ENCODE measurements around the gene BMX.
A peak's percentile ranks its signal among the peaks of the same experiment; 100 is the strongest.

The BMX gene

DNA sequence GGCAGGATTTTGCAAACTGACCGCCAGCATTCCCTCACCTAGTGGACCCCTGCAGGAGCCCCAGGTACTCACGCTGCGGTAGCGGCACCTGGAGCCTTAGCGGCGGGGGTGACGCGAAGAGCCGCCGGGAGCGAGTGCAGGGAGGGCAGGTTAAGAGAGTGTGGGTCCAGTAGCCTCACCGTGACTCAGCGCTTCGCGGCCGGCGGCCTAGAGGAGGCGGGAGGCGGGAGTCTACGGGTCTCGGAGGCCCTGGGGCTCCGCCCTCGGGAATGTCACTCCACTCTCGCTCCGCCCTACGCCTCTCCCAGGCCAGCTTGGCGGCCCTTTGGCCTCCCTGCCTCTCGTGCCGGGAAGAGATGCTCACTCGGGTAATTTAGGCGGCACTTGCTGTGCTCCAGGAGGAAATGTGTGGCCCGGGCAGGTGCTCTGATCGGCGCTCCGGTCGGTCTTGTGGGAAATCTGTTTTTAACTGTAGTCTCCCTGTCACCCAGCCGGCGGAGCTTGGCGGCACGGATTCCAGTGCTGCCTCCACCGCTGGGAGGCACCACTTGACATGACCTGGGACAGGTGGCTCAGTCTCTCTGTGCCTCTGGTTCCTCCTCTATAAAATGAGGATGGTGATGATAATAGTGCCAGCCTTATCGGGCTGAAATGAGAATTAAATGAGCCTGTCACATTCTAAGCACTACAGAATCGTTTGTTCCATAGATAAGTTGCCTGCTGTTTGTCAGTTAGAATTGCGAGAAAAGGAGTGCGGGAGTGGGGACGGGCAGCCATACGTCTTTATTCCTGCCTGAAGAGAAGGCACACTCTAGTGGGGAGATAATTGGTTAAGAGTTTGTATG, 7.3 kb upstream of the BMX start, which contains the start of gene PIR:
Gene PIR (minus strand): TSS at position 216 of the 845 bp plus-strand sequence. CDS start 2,076 bp downstream, outside the sequence.
- TF ChIP-seq JUND (IDR thresholded peaks at IDR 0.05; ENCODE audit: low read depth), result no peak
- DNase-seq (ENCODE audit: low read depth in 1 of 2, low spot score in 1 of 2), result peak; percentile 68 to 91
- in situ Hi-C loops (cut with HindIII; ENCODE audit: low pct_unique_long_range_greater_than_20kb, low sequenced_read_pairs), result no loop called here

DNA sequence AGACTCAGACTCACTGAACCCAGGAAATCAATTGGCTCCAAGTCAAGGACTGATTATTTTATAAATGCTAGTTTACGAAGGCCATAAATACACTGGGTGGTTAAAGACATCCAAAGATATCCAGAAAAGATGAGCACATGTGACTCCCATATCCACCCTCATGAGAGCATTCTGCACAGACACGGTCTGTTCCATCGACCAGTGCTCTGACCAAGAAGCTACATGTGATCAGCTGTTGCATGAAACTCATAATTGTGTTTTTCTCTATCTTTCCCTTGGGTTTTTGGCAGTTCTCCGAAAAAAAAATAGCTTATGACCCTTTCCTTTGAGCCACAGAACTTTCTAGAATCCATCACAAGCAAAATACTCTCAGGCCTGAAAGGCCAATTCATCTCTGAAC, 4.8 kb upstream of the BMX start:
- no peak for TF ChIP-seq JUND (IDR thresholded peaks at IDR 0.05; ENCODE audit: low read depth)
- DNase-seq (ENCODE audit: low read depth in 1 of 2, low spot score in 1 of 2), result no peak
- in situ Hi-C loops (cut with HindIII; ENCODE audit: low pct_unique_long_range_greater_than_20kb, low sequenced_read_pairs), result no loop called here

- no peak for TF ChIP-seq JUND (IDR thresholded peaks at IDR 0.05; ENCODE audit: low read depth)
- DNase-seq (ENCODE audit: low read depth in 1 of 2, low spot score in 1 of 2), result no peak
- in situ Hi-C loops (cut with HindIII; ENCODE audit: low pct_unique_long_range_greater_than_20kb, low sequenced_read_pairs), result no loop called here
Observed at GRCh38 chrX:15496824-15497223, 3.8 kb upstream of the BMX start.

DNA sequence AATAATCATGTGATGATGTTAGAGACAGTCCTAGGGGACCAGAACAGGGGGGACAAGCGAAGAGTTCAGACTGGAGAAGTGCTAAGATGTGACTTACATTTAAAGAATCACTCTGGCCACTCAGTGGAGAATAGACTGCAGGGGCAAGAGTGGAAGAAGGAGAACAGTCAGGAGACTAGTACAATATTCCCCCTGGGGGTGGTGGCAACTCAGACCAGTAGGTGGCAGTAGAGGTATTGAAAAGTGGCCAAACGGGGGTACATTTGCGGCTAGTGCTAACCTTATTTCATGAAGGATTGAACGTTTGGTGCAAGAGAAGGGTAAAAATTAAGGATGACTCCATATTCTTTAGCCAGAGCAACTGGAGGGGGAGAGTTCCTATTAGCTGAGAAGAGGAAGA, 2.7 kb upstream of the BMX start:
- peak; percentile 32 to 64 for DNase-seq (ENCODE audit: low read depth in 1 of 2, low spot score in 1 of 2)
- in situ Hi-C loops (cut with HindIII; ENCODE audit: low pct_unique_long_range_greater_than_20kb, low sequenced_read_pairs), result no loop called here
- TF ChIP-seq JUND (IDR thresholded peaks at IDR 0.05; ENCODE audit: low read depth), result no peak

DNA sequence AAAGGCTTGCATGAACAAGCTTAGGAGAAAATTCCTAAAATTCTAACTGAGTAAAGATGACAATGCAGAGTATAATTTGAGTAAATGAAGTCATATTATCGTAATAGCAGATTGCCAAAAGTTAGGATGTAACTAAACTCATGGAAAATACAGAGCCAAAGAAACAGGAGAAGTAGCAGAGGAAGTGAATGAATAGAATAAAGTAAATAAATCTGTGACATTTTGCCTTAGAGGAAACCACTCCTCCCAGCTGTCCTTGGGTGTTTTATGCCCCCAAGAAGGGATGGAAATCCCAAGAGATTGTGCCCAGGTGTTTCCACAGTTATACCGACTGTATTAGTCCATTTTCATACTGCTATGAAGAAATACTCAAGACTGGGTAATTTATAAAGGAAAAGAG, 1.9 kb upstream of the BMX start:
- in situ Hi-C loops (cut with HindIII; ENCODE audit: low pct_unique_long_range_greater_than_20kb, low sequenced_read_pairs), result no loop called here
- TF ChIP-seq JUND (IDR thresholded peaks at IDR 0.05; ENCODE audit: low read depth), result no peak
- DNase-seq (ENCODE audit: low read depth in 1 of 2, low spot score in 1 of 2), result no peak

- TF ChIP-seq JUND (IDR thresholded peaks at IDR 0.05; ENCODE audit: low read depth), result no peak
- DNase-seq (ENCODE audit: low read depth in 1 of 2, low spot score in 1 of 2), result no peak
- in situ Hi-C loops (cut with HindIII; ENCODE audit: low pct_unique_long_range_greater_than_20kb, low sequenced_read_pairs), result no loop called here
Observed at GRCh38 chrX:15499976-15500375, 631 bp upstream of the BMX start.

DNA sequence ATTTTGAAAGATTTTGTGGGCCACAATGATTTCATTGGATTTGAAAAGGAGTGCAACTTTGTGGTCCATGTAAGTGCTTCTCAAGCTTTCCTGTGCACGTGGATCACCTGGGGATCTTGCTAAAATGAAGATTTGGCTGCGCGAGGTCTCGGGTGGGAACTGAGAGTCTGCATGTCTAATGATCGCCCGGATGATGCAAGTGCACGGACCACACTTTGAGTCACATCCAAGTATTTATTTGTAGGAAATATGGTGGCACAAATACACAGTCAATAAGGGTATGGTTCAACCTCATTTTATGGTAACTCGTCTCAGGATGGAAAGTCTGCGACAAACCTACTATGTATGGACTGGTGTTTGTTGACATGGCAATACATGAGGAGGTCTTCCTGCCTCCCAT, 899 bp downstream of the BMX start:
- DNase-seq (ENCODE audit: low read depth in 1 of 2, low spot score in 1 of 2), result no peak
- TF ChIP-seq JUND (IDR thresholded peaks at IDR 0.05; ENCODE audit: low read depth), result no peak
- in situ Hi-C loops (cut with HindIII; ENCODE audit: low pct_unique_long_range_greater_than_20kb, low sequenced_read_pairs), result no loop called here

- in situ Hi-C loops (cut with HindIII; ENCODE audit: low pct_unique_long_range_greater_than_20kb, low sequenced_read_pairs), result no loop called here
- no peak for DNase-seq (ENCODE audit: low read depth in 1 of 2, low spot score in 1 of 2)
- TF ChIP-seq JUND (IDR thresholded peaks at IDR 0.05; ENCODE audit: low read depth), result no peak
Observed at GRCh38 chrX:15504661-15505060, 4.1 kb downstream of the BMX start.

GRCh38 chrX:15505101-15505500, 4.5 kb downstream of the BMX start:
- no peak for DNase-seq (ENCODE audit: low read depth in 1 of 2, low spot score in 1 of 2)
- TF ChIP-seq JUND (IDR thresholded peaks at IDR 0.05; ENCODE audit: low read depth), result no peak
- in situ Hi-C loops (cut with HindIII; ENCODE audit: low pct_unique_long_range_greater_than_20kb, low sequenced_read_pairs), result no loop called here

DNA sequence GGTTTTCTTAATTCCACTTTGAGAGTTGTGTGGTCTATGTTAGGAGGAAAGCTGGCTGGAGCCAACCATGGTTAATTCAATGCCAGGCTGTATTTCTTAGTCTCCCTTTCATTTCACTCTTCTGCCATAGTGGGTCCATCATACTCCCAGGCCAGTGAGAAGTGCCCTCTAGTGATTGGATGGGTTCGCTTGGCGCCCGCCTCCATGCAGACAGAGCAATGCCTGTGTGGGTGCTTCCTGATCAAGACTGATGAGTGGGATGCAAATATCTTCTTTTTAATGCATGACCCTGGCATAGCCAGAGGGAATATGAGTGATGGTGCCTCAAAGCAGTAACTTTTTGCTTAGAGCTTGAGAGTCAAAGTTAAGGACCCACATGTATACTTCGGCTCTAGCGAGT, 6.4 kb downstream of the BMX start:
- no peak for TF ChIP-seq JUND (IDR thresholded peaks at IDR 0.05; ENCODE audit: low read depth)
- DNase-seq (ENCODE audit: low read depth in 1 of 2, low spot score in 1 of 2), result no peak
- in situ Hi-C loops (cut with HindIII; ENCODE audit: low pct_unique_long_range_greater_than_20kb, low sequenced_read_pairs), result no loop called here

- TF ChIP-seq JUND (IDR thresholded peaks at IDR 0.05; ENCODE audit: low read depth), result no peak
- DNase-seq (ENCODE audit: low read depth in 1 of 2, low spot score in 1 of 2), result no peak
- in situ Hi-C loops (cut with HindIII; ENCODE audit: low pct_unique_long_range_greater_than_20kb, low sequenced_read_pairs), result no loop called here
Observed at GRCh38 chrX:15509845-15510244, 9.2 kb downstream of the BMX start.

DNA sequence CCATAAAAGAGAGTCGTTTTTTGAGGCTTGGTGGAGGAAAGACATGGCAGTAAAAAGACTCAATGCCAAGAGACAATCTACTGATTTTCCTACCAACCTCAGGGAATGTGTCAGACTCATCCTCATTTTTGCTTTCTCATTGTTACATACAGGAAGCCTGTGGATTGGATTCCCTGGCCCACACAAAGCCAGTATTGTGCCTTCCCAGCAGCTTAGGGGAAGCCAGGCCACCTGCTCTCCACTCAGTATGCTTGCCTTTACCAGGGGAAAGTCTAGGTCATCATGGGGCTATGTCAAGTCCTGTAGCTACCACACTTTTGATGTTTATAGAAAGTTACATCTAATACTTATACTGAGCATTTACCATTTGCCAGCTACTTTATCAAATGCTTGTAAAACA, 11.0 kb downstream of the BMX start:
- in situ Hi-C loops (cut with HindIII; ENCODE audit: low pct_unique_long_range_greater_than_20kb, low sequenced_read_pairs), result no loop called here
- no peak for DNase-seq (ENCODE audit: low read depth in 1 of 2, low spot score in 1 of 2)
- TF ChIP-seq JUND (IDR thresholded peaks at IDR 0.05; ENCODE audit: low read depth), result no peak

DNA sequence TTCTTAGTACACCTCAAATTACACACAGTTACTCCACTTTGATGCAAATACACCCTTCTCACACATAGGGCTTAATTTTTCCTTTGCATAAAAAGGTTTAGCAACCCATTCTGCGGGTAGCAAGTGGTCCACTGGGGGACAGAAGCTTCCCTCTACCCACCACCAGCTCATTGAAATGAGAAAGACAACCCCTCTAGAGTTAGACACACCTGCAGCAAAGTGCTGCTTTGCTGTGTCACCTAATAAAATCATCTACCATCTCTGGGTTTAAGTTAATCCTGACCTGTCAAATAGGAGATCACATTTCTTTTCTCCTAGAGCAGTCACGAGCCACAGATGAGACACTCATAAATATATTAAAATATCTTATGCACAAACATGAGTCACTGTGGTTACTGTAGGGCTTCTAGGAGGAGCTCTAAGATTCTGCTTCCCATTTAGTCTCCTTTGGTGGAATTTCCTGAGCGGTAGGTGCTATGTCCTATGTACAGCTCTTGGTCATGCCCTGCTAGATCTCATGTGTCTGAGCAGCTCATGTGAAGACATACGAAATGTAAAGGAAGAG, 11.9 kb downstream of the BMX start:
- TF ChIP-seq JUND (IDR thresholded peaks at IDR 0.05; ENCODE audit: low read depth), result no peak

More for the DNA sequence above, 11.9 kb downstream of the BMX start:
- no peak for DNase-seq (ENCODE audit: low read depth in 1 of 2, low spot score in 1 of 2)
- in situ Hi-C loops (cut with HindIII; ENCODE audit: low pct_unique_long_range_greater_than_20kb, low sequenced_read_pairs), result no loop called here

Data from T47D (cell line).